CD4-positive, CD25-positive, alpha-beta regulatory T cell (primary cell): ENCODE measurements around the gene GSTA2. TPM values are rescaled to one million over a fixed set of nuclear protein-coding genes. Genes with fewer than 3 reads are reported as not detected.

ENCODE experiments used
- ATAC-seq, 2 donors: fragments of 150-1000 bp; cut with Tn5 transposase; one replicate each; pipeline ENCODE4 v1.10.0; 2021; ENCODE audit warnings: low read depth in 2 of 2, moderate number of reproducible peaks in 2 of 2, moderate library complexity in 1 of 2
- DNase-seq, 3 donors: peaks; one replicate each; pipeline versions ENCODE4 v3.0.0 to v3.0.0-alpha.2; 2012 to 2022; ENCODE audit warnings: mixed read lengths in 1 of 3
- H3K27ac ChIP-seq: one replicate; pipeline ENCODE4 v1.7.0; 2013; ENCODE audit warnings: mild to moderate bottlenecking, low read length; ENCODE audit not compliant: insufficient read depth, poor library complexity, severe bottlenecking
- H3K27me3 ChIP-seq: one replicate; pipeline ENCODE4 v1.7.0; 2013; ENCODE audit warnings: low read length; ENCODE audit not compliant: control insufficient read depth, insufficient read depth
- H3K36me3 ChIP-seq: one replicate; pipeline ENCODE4 v1.7.0; 2013; ENCODE audit warnings: mild to moderate bottlenecking, low read length, moderate library complexity; ENCODE audit not compliant: control insufficient read depth, insufficient read depth
- H3K4me1 ChIP-seq: 2 replicates; pipeline ENCODE4 v1.7.0; 2013; ENCODE audit warnings: mild to moderate bottlenecking, low read length; ENCODE audit not compliant: insufficient read depth, control insufficient read depth, poor library complexity, severe bottlenecking
- H3K4me3 ChIP-seq: one replicate; pipeline ENCODE4 v1.7.0; 2013; ENCODE audit warnings: low read depth, mild to moderate bottlenecking, low read length, moderate library complexity
- H3K9me3 ChIP-seq, 2 experiments: 1 replicate in 1 of 2; 2 replicates in 1 of 2; pipeline ENCODE4 v1.7.0; 2013; ENCODE audit warnings: low read length in 2 of 2, mild to moderate bottlenecking in 1 of 2, moderate library complexity in 1 of 2; ENCODE audit not compliant: control insufficient read depth in 2 of 2
- H3K27ac Mint-ChIP-seq, 3 donors: one replicate each; pipeline ENCODE4 v1.8.0; 2020 to 2022; ENCODE audit warnings: mild to moderate bottlenecking in 3 of 3, mixed read lengths in 3 of 3, moderate library complexity in 2 of 3
- H3K27me3 Mint-ChIP-seq: one replicate; pipeline ENCODE4 v1.8.0; 2022; ENCODE audit warnings: mild to moderate bottlenecking, mixed read lengths
- H3K36me3 Mint-ChIP-seq: one replicate; pipeline ENCODE4 v1.8.0; 2020; ENCODE audit warnings: mixed read lengths
- H3K4me1 Mint-ChIP-seq, 4 donors: one replicate each; pipeline ENCODE4 v1.8.0; 2020 to 2022; ENCODE audit warnings: mixed read lengths in 4 of 4, mild to moderate bottlenecking in 1 of 4
- H3K4me3 Mint-ChIP-seq, 4 donors: one replicate each; pipeline ENCODE4 v1.8.0; 2020 to 2022; ENCODE audit warnings: mild to moderate bottlenecking in 4 of 4, mixed read lengths in 4 of 4, moderate library complexity in 3 of 4
- H3K9me3 Mint-ChIP-seq, 7 donors: one replicate each; pipeline ENCODE4 v1.8.0; 2020 to 2022; ENCODE audit warnings: mixed read lengths in 7 of 7, mild to moderate bottlenecking in 3 of 7, moderate library complexity in 2 of 7
- polyA plus RNA-seq, 4 donors: library from polyadenylated mRNA; unstranded; fragments of 300-500 nt; fragmentation: Illumina TruSeq; gene quantifications; one replicate each; pipeline ENCODE4 v1.2.3, GENCODE V29; 2021
- total RNA-seq: library from RNA; stranded (reverse); gene quantifications from one replicate; pipeline ENCODE4 v1.2.3, GENCODE V29; 2022

GSTA2 gene
- total and polyA plus RNA-seq, 5 donors from 2014 or later = not detected

DNA sequence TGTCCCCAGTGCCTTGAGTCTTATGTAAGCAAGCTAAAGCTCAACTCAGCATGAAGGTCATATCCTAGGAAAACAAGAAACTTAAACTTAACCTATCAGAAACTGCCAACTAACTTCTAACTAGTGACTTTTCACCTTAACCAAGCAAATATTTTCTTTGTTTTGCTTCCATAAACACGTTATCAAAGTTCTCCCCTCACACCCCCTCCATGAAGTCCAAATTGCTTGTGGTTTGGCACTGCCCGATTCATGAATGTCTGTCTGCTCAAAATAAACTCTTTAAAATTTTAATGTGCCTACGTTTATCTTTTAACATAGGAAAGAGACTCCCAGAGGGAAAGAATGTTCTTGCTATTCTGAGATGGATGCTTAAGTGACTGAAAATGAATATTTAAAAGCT is 34.9 kb downstream of the GSTA2 start:
- Mint-ChIP-seq H3K4me3 (no peak overlapping the region), H3K9me3 (no peaks in the 10 kb centered on the region), H3K4me1 (no peaks in the 10 kb centered on the region), H3K27ac (no peak overlapping the region), H3K27me3 (peaks cover 25% of the 10 kb centered on the region), H3K36me3 (no peaks in the 10 kb centered on the region)
- Histone ChIP-seq H3K27ac (no peak overlapping the region), H3K4me3 (no peak overlapping the region), H3K9me3 (no peaks in the 10 kb centered on the region), H3K4me1 (no peaks in the 10 kb centered on the region), H3K36me3 (no peaks in the 10 kb centered on the region), H3K27me3 (peaks cover 2% of the 10 kb centered on the region)
- DNase-seq = no peak
- ATAC-seq = no peak

- Mint-ChIP-seq H3K9me3 (no peaks in the 10 kb centered on the region), H3K27me3 (peaks cover 25% of the 10 kb centered on the region), H3K4me1 (no peaks in the 10 kb centered on the region), H3K4me3 (no peak overlapping the region), H3K36me3 (no peaks in the 10 kb centered on the region), H3K27ac (peak overlapping the region in 1 of 3 donors; percentile 23)
- H3K4me1 ChIP-seq = no peaks in the 10 kb centered on the region
- H3K36me3 ChIP-seq = no peaks in the 10 kb centered on the region
- no peak overlapping the region for H3K27ac ChIP-seq
- no peak for ATAC-seq
- no peak for DNase-seq
- no peak overlapping the region for H3K4me3 ChIP-seq
- H3K27me3 ChIP-seq = peaks cover 2% of the 10 kb centered on the region
- H3K9me3 ChIP-seq = no peaks in the 10 kb centered on the region
Observed at GRCh38 chr6:52727908-52728307, 35.4 kb downstream of the GSTA2 start.

- H3K27ac ChIP-seq = no peak overlapping the region
- H3K9me3 ChIP-seq = no peaks in the 10 kb centered on the region
- H3K4me3 Mint-ChIP-seq = no peak overlapping the region
- no peaks in the 10 kb centered on the region for H3K4me1 ChIP-seq
- H3K27me3 Mint-ChIP-seq = peaks cover 23% of the 10 kb centered on the region
- no peak overlapping the region for H3K4me3 ChIP-seq
- H3K27me3 ChIP-seq = peaks cover 2% of the 10 kb centered on the region
- no peaks in the 10 kb centered on the region for H3K36me3 Mint-ChIP-seq
- ATAC-seq (no peak), DNase-seq (no peak)
- H3K36me3 ChIP-seq = no peaks in the 10 kb centered on the region
- no peak overlapping the region for H3K27ac Mint-ChIP-seq
- no peaks in the 10 kb centered on the region for H3K9me3 Mint-ChIP-seq
- no peaks in the 10 kb centered on the region for H3K4me1 Mint-ChIP-seq
Observed at GRCh38 chr6:52726741-52727535, 36.3 kb downstream of the GSTA2 start.

DNA sequence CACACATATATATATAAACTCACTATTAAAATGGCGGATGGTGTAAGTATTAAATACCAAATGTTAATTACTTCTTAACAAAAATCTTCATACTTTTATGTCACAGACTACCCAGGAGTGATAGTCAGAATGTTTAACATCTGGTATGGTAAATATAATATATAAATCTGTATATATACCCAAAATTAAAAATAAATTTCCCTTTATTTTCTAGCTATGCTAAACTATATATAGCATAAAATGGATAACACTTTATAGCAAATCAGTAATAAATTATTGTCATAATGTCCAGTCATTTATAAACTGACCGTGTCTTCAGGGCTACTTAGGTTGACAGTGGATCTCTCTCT is 37.1 kb downstream of the GSTA2 start:
- Mint-ChIP-seq H3K4me1 (no peaks in the 10 kb centered on the region), H3K36me3 (no peaks in the 10 kb centered on the region), H3K4me3 (no peak overlapping the region), H3K9me3 (no peaks in the 10 kb centered on the region), H3K27ac (no peak overlapping the region), H3K27me3 (peaks cover 22% of the 10 kb centered on the region)
- DNase-seq (no peak), ATAC-seq (no peak)
- Histone ChIP-seq H3K4me3 (no peak overlapping the region), H3K4me1 (no peaks in the 10 kb centered on the region), H3K27me3 (peaks cover 6% of the 10 kb centered on the region), H3K27ac (no peak overlapping the region), H3K9me3 (no peaks in the 10 kb centered on the region), H3K36me3 (no peaks in the 10 kb centered on the region)

GRCh38 chr6:52725535-52726192 is 37.6 kb downstream of the GSTA2 start:
- no peak overlapping the region for H3K27ac ChIP-seq
- no peaks in the 10 kb centered on the region for H3K4me1 ChIP-seq
- H3K4me1 Mint-ChIP-seq = no peaks in the 10 kb centered on the region
- H3K27me3 Mint-ChIP-seq = peaks cover 26% of the 10 kb centered on the region
- no peaks in the 10 kb centered on the region for H3K36me3 Mint-ChIP-seq
- peaks cover 6% of the 10 kb centered on the region for H3K27me3 ChIP-seq
- no peaks in the 10 kb centered on the region for H3K9me3 ChIP-seq
- no peak overlapping the region for H3K4me3 ChIP-seq
- H3K9me3 Mint-ChIP-seq = peaks cover 0 to under 1% (median 0%) of the 10 kb centered on the region in 7 donors
- ATAC-seq (no peak), DNase-seq (no peak)
- H3K27ac Mint-ChIP-seq = no peak overlapping the region
- no peak overlapping the region for H3K4me3 Mint-ChIP-seq
- H3K36me3 ChIP-seq = no peaks in the 10 kb centered on the region

DNA sequence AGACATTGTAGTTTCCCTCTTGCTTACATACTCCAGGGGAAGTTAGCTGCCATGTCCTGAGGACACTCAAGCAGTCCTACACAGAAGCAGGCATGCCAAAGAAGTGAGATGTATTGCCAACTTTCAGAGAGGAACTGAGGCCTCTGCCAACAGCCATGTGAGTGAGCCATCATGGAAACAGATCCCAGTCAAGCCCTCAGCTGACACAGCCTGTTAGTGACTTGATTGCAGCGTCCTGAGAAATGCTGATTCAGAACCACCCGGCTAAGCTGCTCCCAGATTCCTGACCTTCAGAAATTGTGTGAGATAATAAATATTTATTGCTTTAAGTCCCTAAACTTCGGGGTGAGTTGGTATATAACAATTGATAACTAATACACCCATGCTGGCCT is 38.1 kb downstream of the GSTA2 start:
- no peaks in the 10 kb centered on the region for H3K36me3 ChIP-seq
- peaks cover 6% of the 10 kb centered on the region for H3K27me3 ChIP-seq
- ATAC-seq (no peak), DNase-seq (no peak)
- H3K36me3 Mint-ChIP-seq = no peaks in the 10 kb centered on the region
- peaks cover 0 to 3% (median 0%) of the 10 kb centered on the region in 7 donors for H3K9me3 Mint-ChIP-seq
- no peaks in the 10 kb centered on the region for H3K9me3 ChIP-seq
- H3K27ac ChIP-seq = no peak overlapping the region
- peaks cover 29% of the 10 kb centered on the region for H3K27me3 Mint-ChIP-seq
- no peak overlapping the region for H3K4me3 Mint-ChIP-seq
- no peaks in the 10 kb centered on the region for H3K4me1 ChIP-seq
- H3K4me1 Mint-ChIP-seq = no peaks in the 10 kb centered on the region
- H3K27ac Mint-ChIP-seq = no peak overlapping the region
- H3K4me3 ChIP-seq = no peak overlapping the region

DNA sequence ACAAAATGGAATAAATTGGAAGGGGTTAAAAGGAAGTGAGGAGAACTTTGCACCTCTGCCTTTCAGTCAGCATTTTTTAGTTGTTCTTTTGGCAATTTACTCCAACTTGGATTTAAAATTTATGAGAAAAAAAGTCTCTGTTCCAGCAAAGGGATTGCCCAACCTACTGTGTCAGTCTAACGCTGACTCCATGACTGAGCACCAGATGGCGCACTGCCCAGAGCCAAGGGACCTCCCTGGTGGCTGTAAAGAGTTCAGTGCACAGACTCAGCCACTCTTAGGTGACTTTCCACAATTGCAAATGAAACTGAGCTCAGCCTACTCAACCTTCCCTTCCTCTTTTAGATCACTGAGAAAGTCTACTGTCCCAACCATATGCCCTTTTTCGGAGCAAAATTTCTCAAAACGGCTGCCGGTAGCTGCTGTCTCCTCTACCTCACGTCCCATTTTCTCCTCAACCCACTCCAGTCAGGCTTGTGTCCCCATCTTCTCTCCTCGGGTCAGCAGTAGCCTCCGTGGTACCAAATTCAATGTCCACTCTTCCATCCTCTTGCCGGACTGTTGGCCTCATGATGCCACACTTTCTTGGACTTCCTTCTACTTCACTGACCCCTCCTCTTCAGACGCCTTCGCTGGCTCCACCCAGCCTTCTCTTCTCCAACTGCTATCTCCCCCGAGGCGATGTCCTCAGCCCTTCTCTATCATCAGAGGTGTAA is 38.7 kb downstream of the GSTA2 start:
- H3K27me3 Mint-ChIP-seq = peaks cover 29% of the 10 kb centered on the region
- DNase-seq (peak; percentile 12 to 60 (median 25)), ATAC-seq (peak; percentile 70 to 79)
- no peak overlapping the region for H3K27ac Mint-ChIP-seq
- Histone ChIP-seq H3K9me3 (no peaks in the 10 kb centered on the region), H3K36me3 (no peaks in the 10 kb centered on the region), H3K27ac (no peak overlapping the region), H3K4me1 (no peaks in the 10 kb centered on the region), H3K27me3 (peaks cover 6% of the 10 kb centered on the region), H3K4me3 (no peak overlapping the region)
- H3K36me3 Mint-ChIP-seq = no peaks in the 10 kb centered on the region
- no peak overlapping the region for H3K4me3 Mint-ChIP-seq
- no peaks in the 10 kb centered on the region for H3K4me1 Mint-ChIP-seq
- H3K9me3 Mint-ChIP-seq = peaks cover 0 to 3% (median 0%) of the 10 kb centered on the region in 7 donors
